Ovary (tissue), 9 donors: ENCODE data around the gene ST6GAL1. TPM values are rescaled to one million over a fixed set of nuclear protein-coding genes. Genes with fewer than 3 reads are reported as not detected.

Experiments used
- DNase-seq, 5 donors: peaks; one replicate each; pipeline ENCODE4 v3.0.0-alpha.2; 2019 to 2020
- H3K27ac ChIP-seq, 2 donors: fragments of 200-600 bp; one replicate each; pipeline versions ENCODE4 v1.5.1 to v1.8.0; 2019 to 2022
- H3K27me3 ChIP-seq: fragments of 200-600 bp; one replicate; pipeline ENCODE4 v1.8.0; 2022
- H3K36me3 ChIP-seq: fragments of 200-600 bp; sonication (generic); one replicate; pipeline ENCODE4 v1.5.1; 2019
- H3K4me1 ChIP-seq: one replicate; pipeline ENCODE4 v1.8.1; 2013; ENCODE audit warnings: mild to moderate bottlenecking, moderate library complexity; ENCODE audit not compliant: insufficient read depth
- H3K4me3 ChIP-seq: fragments of 200-600 bp; sonication (generic); one replicate; pipeline ENCODE4 v1.5.1; 2017
- H3K9me3 ChIP-seq, 2 donors: fragments of 200-600 bp in 1 of 2; sonication (generic) in 1 of 2; one replicate each; pipeline versions ENCODE4 v1.5.1 to v1.8.1; 2013 to 2019; ENCODE audit warnings: mild to moderate bottlenecking in 1 of 2, moderate library complexity in 1 of 2
- EP300 ChIP-seq: sonication (generic); formaldehyde crosslinking; IDR thresholded peaks from one replicate; pipeline ENCODE4 v1.6.1; 2017; ENCODE audit warnings: antibody characterized with exemption
- POLR2A ChIP-seq: fragments of 450-650 bp; IDR thresholded peaks from one replicate; pipeline ENCODE4 v1.6.1; 2017; ENCODE audit warnings: antibody characterized with exemption, mild to moderate bottlenecking, moderate library complexity
- WGBS, 3 donors: extraction: QIAGEN DNeasy Blood & Tissue Kit in 1 of 3; methylation state at CpG; one replicate each; pipeline versions ENCODE4 v1.1.5 to v1.1.7; 2013 to 2017; 5-methylcytosine and 5-hydroxymethylcytosine counted together
- intact Hi-C, 4 donors: fragments of 100-400 bp; cut with DNase I; formaldehyde crosslinking; loops; one replicate each; pipeline versions ENCODE4 v1.11.0 to v1.15.1; 2022 to 2023
- polyA plus RNA-seq, 2 donors: library from polyadenylated mRNA; stranded (reverse); fragments of 200-250 nt in 1 of 2; fragments of 350-450 nt in 1 of 2; fragmentation: Illumina TruSeq in 1 of 2; extraction: RNeasy Lipid Tissue Mini Kit (QIAGEN cat#74804) in 1 of 2; gene quantifications; one replicate each; pipeline ENCODE4 v1.2.3, GENCODE V29; 2013 to 2014
- total RNA-seq, 7 donors: library from RNA; depleted of rRNA in 2 of 7; stranded (reverse); fragments of >200 nt in 2 of 7; fragmentation: NEBNext Ultra II Directional in 3 of 7; extraction: Animal tissue kit (Norgen Biotek cat#: 25700) in 3 of 7; gene quantifications; one replicate each; pipeline versions ENCODE4 v1.1.0 to v1.2.4, GENCODE V29; 2016 to 2023
- TF ChIP-seq, protein P1 (sequence below), 3 donors: fragments of 450-650 bp in 2 of 3; fragments of 200-600 bp in 1 of 3; IDR thresholded peaks; one replicate each; pipeline versions ENCODE4 v1.5.1 to v1.8.0; 2016 to 2022; ENCODE audit warnings: antibody characterized with exemption in 3 of 3, mild to moderate bottlenecking in 1 of 3
- donor health status: DM: no; HTN: no; CAD: no; lungs with moderate emphysema.
- donor health status: DM: no; HTN: no; CAD: no.
- donor health status: Bipolar disorder and iron deficiency.
- donor health status: DM: yes; HTN: yes; CAD: no.
- donor health status: DM: no; HTN: no; CAD: no.
- donor health status: DM: yes; HTN: yes; CAD: no.

ST6GAL1 gene
- total and polyA plus RNA-seq, 9 donors: 10.6 to 55.2 (median 28.1) TPM

DNA sequence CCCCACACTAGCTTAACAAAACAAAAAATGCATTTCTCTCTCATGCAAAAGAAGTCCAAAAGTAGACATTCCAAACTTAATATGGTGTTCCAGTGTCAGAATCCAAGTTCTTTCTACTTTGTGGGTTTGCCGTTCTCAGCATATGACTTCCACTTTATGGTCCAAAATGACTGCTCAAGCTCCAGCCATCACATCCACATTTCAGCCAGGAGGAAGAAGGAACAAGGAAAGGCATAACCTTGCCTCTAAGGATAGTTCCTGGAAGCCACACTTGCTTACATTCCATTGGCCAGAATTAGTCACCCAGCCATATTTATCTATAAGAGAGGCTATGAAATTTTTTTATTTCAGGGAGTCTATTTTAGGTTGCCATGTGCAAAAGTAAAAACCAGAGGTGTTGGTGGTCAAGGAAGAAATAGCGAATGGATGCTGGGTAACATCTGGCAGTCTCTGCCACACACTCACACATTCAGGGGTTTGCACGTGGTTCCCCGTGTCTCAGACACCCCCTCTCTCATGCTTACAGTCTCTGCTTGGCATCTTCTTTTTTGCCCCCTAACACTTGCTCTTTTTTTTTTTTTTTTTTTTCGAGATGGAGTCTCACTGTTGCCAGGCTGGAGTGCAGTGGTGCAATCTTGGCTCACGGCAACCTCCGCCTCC lies 139.7 kb downstream of the ST6GAL1 start:
- 93 to 97% (median 95%) methylated on average over 7 of the region's 7 CpGs for WGBS, 3 donors
- TF ChIP-seq POLR2A (no peak), EP300 (no peak)
- TF ChIP-seq, protein P1, sequence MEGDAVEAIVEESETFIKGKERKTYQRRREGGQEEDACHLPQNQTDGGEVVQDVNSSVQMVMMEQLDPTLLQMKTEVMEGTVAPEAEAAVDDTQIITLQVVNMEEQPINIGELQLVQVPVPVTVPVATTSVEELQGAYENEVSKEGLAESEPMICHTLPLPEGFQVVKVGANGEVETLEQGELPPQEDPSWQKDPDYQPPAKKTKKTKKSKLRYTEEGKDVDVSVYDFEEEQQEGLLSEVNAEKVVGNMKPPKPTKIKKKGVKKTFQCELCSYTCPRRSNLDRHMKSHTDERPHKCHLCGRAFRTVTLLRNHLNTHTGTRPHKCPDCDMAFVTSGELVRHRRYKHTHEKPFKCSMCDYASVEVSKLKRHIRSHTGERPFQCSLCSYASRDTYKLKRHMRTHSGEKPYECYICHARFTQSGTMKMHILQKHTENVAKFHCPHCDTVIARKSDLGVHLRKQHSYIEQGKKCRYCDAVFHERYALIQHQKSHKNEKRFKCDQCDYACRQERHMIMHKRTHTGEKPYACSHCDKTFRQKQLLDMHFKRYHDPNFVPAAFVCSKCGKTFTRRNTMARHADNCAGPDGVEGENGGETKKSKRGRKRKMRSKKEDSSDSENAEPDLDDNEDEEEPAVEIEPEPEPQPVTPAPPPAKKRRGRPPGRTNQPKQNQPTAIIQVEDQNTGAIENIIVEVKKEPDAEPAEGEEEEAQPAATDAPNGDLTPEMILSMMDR (IDR thresholded peaks at IDR 0.05): no peak

DNA sequence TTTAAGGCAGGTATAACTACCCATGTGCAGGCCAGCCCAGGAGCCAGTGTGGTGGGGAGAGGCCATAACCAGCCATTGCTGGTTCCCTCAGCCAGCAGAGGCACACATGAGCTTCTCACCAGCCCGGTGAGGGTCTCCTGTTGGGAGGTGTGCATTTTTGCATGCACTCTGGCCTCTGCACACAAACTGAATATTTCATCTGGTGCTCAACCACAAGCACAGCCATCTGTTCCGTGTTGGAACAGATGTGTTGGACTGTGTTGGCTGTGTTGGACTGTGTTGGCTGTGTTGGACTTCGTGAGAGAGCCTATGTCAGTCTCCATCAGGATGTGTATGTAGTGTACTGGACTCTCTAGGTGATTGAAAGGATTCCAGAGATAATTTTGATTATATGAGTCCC lies 141.8 kb downstream of the ST6GAL1 start:
- WGBS, 3 donors: 72 to 87% (median 85%) methylated on average over 3 of the region's 3 CpGs
- intact Hi-C loops: no loop called here
- Histone ChIP-seq H3K4me1 (no peaks in the 10 kb centered on the region), H3K36me3 (no peaks in the 10 kb centered on the region), H3K9me3 (no peaks in the 10 kb centered on the region), H3K27me3 (no peaks in the 10 kb centered on the region), H3K4me3 (no peak overlapping the region), H3K27ac (no peak overlapping the region)
- DNase-seq: no peak
- TF ChIP-seq, protein P1 (IDR thresholded peaks at IDR 0.05): no peak
- no peak for TF ChIP-seq POLR2A
- no peak for TF ChIP-seq EP300

More for the DNA sequence above, 139.7 kb downstream of the ST6GAL1 start:
- intact Hi-C loops: no loop called here
- Histone ChIP-seq H3K4me3 (no peak overlapping the region), H3K4me1 (no peaks in the 10 kb centered on the region), H3K9me3 (no peaks in the 10 kb centered on the region), H3K27me3 (no peaks in the 10 kb centered on the region), H3K36me3 (no peaks in the 10 kb centered on the region), H3K27ac (no peak overlapping the region)
- DNase-seq: no peak

DNA sequence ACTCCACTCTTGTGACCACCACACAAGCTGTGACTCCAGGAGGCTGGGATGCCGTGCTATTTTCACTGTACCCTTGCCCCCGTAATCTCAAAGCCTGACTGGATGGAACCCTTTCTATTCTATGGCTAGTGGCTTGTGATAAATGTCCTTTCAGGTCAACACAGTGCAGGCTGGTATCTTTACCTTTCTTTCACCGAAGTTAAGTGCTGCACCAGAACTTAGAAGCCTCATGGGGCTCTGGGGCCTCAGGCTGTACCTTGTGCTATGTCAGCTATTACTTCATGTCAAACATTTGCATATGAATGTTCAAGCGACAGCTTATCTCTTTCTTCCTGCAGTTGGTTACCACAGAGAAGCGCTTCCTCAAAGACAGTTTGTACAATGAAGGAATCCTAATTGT lies 142.2 kb downstream of the ST6GAL1 start:
- no peak overlapping the region for H3K27ac ChIP-seq
- no peaks in the 10 kb centered on the region for H3K4me1 ChIP-seq
- H3K36me3 ChIP-seq: no peaks in the 10 kb centered on the region
- no peak overlapping the region for H3K4me3 ChIP-seq
- TF ChIP-seq, protein P1 (IDR thresholded peaks at IDR 0.05): no peak
- TF ChIP-seq POLR2A (no peak), EP300 (no peak)
- intact Hi-C loops: no loop called here
- DNase-seq: no peak
- H3K9me3 ChIP-seq: no peaks in the 10 kb centered on the region
- H3K27me3 ChIP-seq: no peaks in the 10 kb centered on the region
- 84 to 89% (median 87%) methylated on average over 5 of the region's 5 CpGs for WGBS, 3 donors

DNA sequence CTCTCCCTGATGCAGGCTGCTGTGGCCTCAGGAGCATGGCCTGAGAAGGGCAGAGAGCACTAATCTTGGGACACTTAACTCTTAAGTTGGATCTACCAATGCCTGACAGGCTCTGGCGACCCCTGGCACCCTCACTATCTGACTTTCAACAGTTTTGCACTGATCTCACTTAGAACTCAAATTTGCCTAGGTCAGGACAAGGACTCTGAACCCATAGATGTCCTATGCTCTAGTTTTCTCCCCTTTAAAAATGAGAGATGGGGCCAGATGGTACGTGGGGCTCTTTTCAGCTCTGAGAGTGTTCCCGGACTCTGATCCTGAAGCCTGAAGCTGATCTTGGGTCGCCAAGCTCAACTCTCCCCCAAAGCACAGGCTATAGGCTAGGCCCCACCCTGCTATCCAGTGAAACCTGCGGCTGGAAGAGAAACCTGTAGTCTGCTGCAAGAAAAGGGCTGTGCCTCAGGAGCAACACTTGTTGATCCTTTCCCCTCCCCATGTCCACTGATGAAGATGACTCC lies 143.3 kb downstream of the ST6GAL1 start:
- no peak for DNase-seq
- WGBS, 3 donors: 81 to 93% (median 85%) methylated on average over 5 of the region's 5 CpGs
- Histone ChIP-seq H3K27me3 (no peaks in the 10 kb centered on the region), H3K36me3 (no peaks in the 10 kb centered on the region), H3K4me3 (no peak overlapping the region), H3K27ac (no peak overlapping the region), H3K9me3 (no peaks in the 10 kb centered on the region), H3K4me1 (no peaks in the 10 kb centered on the region)
- intact Hi-C loops: no loop called here
- no peak for TF ChIP-seq EP300
- no peak for TF ChIP-seq POLR2A
- TF ChIP-seq, protein P1 (IDR thresholded peaks at IDR 0.05): no peak
